Esophagus muscularis mucosa (tissue), 4 donors: Measurements from ENCODE around the gene NRXN2.

Experiments used
- CTCF ChIP-seq, 3 experiments: fragments of 200-600 bp in 2 of 3; fragments of 450-650 bp in 1 of 3; sonication (generic) in 2 of 3; IDR thresholded peaks; one replicate each; pipeline ENCODE4 v1.5.1; 2017 to 2019; ENCODE audit warnings: antibody characterized with exemption in 3 of 3, mild to moderate bottlenecking in 2 of 3, moderate library complexity in 1 of 3
- EP300 ChIP-seq: sonication (generic); formaldehyde crosslinking; IDR thresholded peaks from one replicate; pipeline ENCODE4 v1.6.1; 2017; ENCODE audit warnings: antibody characterized with exemption
- POLR2A ChIP-seq: fragments of 450-650 bp; IDR thresholded peaks from one replicate; pipeline ENCODE4 v1.6.1; 2017; ENCODE audit warnings: antibody characterized with exemption, moderate library complexity, mild to moderate bottlenecking, low read depth
- POLR2AphosphoS5 ChIP-seq, 2 donors: sonication (generic); formaldehyde crosslinking; IDR thresholded peaks; one replicate each; pipeline ENCODE4 v1.6.1; 2017; ENCODE audit warnings: antibody characterized with exemption in 2 of 2

GRCh38 chr11:64735725-64736259, 12.8 kb upstream of the NRXN2 start:
- TF ChIP-seq CTCF (IDR thresholded peaks at IDR 0.05) = no peak
- TF ChIP-seq POLR2AphosphoS5 (IDR thresholded peaks at IDR 0.05) = no peak
- no peak for TF ChIP-seq POLR2A
- no peak for TF ChIP-seq EP300
